Measurements from ENCODE around the gene PTPRD.

- TF ChIP-seq CTCF (IDR thresholded peaks at IDR 0.05) (no peak), REST (IDR thresholded peaks at IDR 0.05; ENCODE audit: insufficient read depth in 1 of 2, low read depth in 2 of 2, low read length in 1 of 2) (no peak), POLR2AphosphoS5 (IDR thresholded peaks at IDR 0.05; ENCODE audit: low read depth, low read length) (no peak), TCF7L2 (IDR thresholded peaks at IDR 0.05; ENCODE audit: low read depth, low read length) (no peak)
These were observed 1113.3 kb downstream of the PTPRD start for GRCh38 chr9:9499546-9499945.
